Endothelial cell (in vitro differentiated cells): ENCODE measurements around the gene DIAPH2. TPM values are rescaled to one million over a fixed set of nuclear protein-coding genes. Genes with fewer than 3 reads are reported as not detected.

Source experiments
- DNase-seq: peaks from one replicate; pipeline ENCODE4 v3.0.0; 2021; ENCODE audit warnings: low spot score
- H3K27ac Mint-ChIP-seq: one replicate; pipeline ENCODE4 v1.8.0; 2021; ENCODE audit warnings: mixed read lengths, inconsistent platforms; ENCODE audit not compliant: unreplicated experiment
- H3K27me3 Mint-ChIP-seq: one replicate; pipeline ENCODE4 v1.8.0; 2021; ENCODE audit warnings: mild to moderate bottlenecking, moderate library complexity, mixed read lengths, inconsistent platforms; ENCODE audit not compliant: unreplicated experiment
- H3K36me3 Mint-ChIP-seq: one replicate; pipeline ENCODE4 v1.8.0; 2021; ENCODE audit warnings: mild to moderate bottlenecking, low read depth, mixed read lengths, inconsistent platforms; ENCODE audit not compliant: unreplicated experiment
- H3K4me1 Mint-ChIP-seq: one replicate; pipeline ENCODE4 v1.8.0; 2021; ENCODE audit warnings: mild to moderate bottlenecking, mixed read lengths, inconsistent platforms; ENCODE audit not compliant: unreplicated experiment
- H3K4me3 Mint-ChIP-seq: one replicate; pipeline ENCODE4 v1.8.0; 2021; ENCODE audit warnings: mild to moderate bottlenecking, mixed read lengths, inconsistent platforms; ENCODE audit not compliant: unreplicated experiment
- H3K9me3 Mint-ChIP-seq: one replicate; pipeline ENCODE4 v1.8.0; 2021; ENCODE audit warnings: mixed read lengths, inconsistent platforms; ENCODE audit not compliant: unreplicated experiment
- total RNA-seq: library from RNA; stranded (reverse); fragmentation: NEBNext Ultra II Directional; extraction: Animal tissue kit (Norgen Biotek cat#: 25700); gene quantifications from one replicate; pipeline ENCODE4 v1.2.1, GENCODE V29; 2021; ENCODE audit not compliant: unreplicated experiment
- TF ChIP-seq, protein P1 (sequence below): fragments of 200-600 bp; sonication (generic); IDR thresholded peaks from one replicate; pipeline ENCODE4 v1.5.0; 2021; ENCODE audit warnings: antibody characterized with exemption; ENCODE audit not compliant: unreplicated experiment

Gene DIAPH2
- total RNA-seq, 1 donor from 2014 or later: 45.3 TPM

- H3K4me3 Mint-ChIP-seq: no peak overlapping the region
Observed at GRCh38 chrX:96764864-96765263, 80.2 kb downstream of the DIAPH2 start.

GRCh38 chrX:96770315-96770714 lies 85.7 kb downstream of the DIAPH2 start:
- Mint-ChIP-seq H3K9me3 (no peaks in the 10 kb centered on the region), H3K36me3 (no peaks in the 10 kb centered on the region), H3K4me3 (no peak overlapping the region), H3K27ac (no peak overlapping the region), H3K4me1 (no peaks in the 10 kb centered on the region), H3K27me3 (no peaks in the 10 kb centered on the region)
- DNase-seq: no peak
- TF ChIP-seq, protein P1, sequence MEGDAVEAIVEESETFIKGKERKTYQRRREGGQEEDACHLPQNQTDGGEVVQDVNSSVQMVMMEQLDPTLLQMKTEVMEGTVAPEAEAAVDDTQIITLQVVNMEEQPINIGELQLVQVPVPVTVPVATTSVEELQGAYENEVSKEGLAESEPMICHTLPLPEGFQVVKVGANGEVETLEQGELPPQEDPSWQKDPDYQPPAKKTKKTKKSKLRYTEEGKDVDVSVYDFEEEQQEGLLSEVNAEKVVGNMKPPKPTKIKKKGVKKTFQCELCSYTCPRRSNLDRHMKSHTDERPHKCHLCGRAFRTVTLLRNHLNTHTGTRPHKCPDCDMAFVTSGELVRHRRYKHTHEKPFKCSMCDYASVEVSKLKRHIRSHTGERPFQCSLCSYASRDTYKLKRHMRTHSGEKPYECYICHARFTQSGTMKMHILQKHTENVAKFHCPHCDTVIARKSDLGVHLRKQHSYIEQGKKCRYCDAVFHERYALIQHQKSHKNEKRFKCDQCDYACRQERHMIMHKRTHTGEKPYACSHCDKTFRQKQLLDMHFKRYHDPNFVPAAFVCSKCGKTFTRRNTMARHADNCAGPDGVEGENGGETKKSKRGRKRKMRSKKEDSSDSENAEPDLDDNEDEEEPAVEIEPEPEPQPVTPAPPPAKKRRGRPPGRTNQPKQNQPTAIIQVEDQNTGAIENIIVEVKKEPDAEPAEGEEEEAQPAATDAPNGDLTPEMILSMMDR: peak; percentile 35

More at GRCh38 chrX:96764864-96765263, 80.2 kb downstream of the DIAPH2 start:
- Mint-ChIP-seq H3K27me3 (peaks cover 1% of the 10 kb centered on the region), H3K27ac (no peak overlapping the region), H3K4me1 (no peaks in the 10 kb centered on the region), H3K9me3 (no peaks in the 10 kb centered on the region), H3K36me3 (no peaks in the 10 kb centered on the region)
- DNase-seq: no peak
- TF ChIP-seq, protein P1: no peak

- Mint-ChIP-seq H3K4me3 (no peak overlapping the region), H3K27ac (no peak overlapping the region), H3K27me3 (no peaks in the 10 kb centered on the region), H3K9me3 (no peaks in the 10 kb centered on the region), H3K4me1 (no peaks in the 10 kb centered on the region), H3K36me3 (no peaks in the 10 kb centered on the region)
- TF ChIP-seq, protein P1: no peak
- DNase-seq: no peak
Observed at GRCh38 chrX:96771486-96771885, 86.8 kb downstream of the DIAPH2 start.

DNA sequence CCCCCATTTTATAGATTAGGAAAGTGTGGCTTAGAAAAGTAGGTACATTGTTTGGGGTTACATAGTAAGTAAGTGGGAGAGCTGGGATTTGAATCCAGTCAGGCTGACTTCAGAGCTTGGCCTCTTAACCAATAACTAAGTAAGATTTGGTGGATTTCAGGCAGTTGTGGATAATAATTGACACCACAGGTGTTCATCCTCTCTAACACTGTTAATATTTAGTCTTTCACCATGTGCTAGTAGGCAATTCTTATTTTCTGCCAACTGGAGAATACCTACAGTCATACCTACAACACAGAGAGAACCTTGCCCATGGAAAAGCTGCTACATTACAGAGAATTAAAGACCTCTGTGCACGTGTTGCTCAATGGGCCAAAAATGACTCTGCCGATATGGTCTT lies 89.5 kb downstream of the DIAPH2 start:
- no peaks in the 10 kb centered on the region for H3K9me3 Mint-ChIP-seq
- H3K36me3 Mint-ChIP-seq: no peaks in the 10 kb centered on the region
- TF ChIP-seq, protein P1: no peak
- H3K4me3 Mint-ChIP-seq: no peak overlapping the region
- no peak overlapping the region for H3K27ac Mint-ChIP-seq
- no peaks in the 10 kb centered on the region for H3K27me3 Mint-ChIP-seq
- H3K4me1 Mint-ChIP-seq: no peaks in the 10 kb centered on the region
- no peak for DNase-seq

DNA sequence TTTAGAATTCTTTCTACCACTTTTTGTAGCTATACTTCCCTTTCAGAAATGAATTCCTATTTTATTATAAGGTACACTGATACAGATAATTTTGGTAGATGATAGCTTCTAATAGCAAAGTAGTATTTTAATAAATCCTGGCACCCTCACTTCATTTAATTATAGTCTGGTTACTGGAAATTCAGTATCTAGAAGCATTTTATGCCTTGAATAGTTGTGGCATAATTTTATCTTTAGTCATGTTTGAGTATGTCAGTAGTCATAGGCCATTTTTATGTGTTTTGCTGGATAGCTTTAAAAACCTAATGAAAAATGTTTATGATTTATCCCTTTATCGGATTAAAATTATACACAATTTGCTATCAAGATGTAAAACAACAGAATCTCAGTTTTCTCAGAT lies 92.3 kb downstream of the DIAPH2 start:
- Mint-ChIP-seq H3K4me1 (no peaks in the 10 kb centered on the region), H3K9me3 (no peaks in the 10 kb centered on the region), H3K27me3 (no peaks in the 10 kb centered on the region), H3K4me3 (no peak overlapping the region), H3K36me3 (no peaks in the 10 kb centered on the region), H3K27ac (no peak overlapping the region)
- DNase-seq: no peak
- TF ChIP-seq, protein P1: no peak
